ENCODE results near the gene SLC9A9. TPM values are rescaled to one million over a fixed set of nuclear protein-coding genes. Genes with fewer than 3 reads are reported as not detected.

SLC9A9 gene
- total and polyA plus RNA-seq, 9 of the 15 experiments (the other 6 are each of a cell fraction or from before 2014, with no cell fraction given), result 0.03 to 0.13 TPM; not detected in 7

GRCh38 chr3:143644370-143645089, 203.7 kb downstream of the SLC9A9 start (continued):
- TF ChIP-seq, protein P1, sequence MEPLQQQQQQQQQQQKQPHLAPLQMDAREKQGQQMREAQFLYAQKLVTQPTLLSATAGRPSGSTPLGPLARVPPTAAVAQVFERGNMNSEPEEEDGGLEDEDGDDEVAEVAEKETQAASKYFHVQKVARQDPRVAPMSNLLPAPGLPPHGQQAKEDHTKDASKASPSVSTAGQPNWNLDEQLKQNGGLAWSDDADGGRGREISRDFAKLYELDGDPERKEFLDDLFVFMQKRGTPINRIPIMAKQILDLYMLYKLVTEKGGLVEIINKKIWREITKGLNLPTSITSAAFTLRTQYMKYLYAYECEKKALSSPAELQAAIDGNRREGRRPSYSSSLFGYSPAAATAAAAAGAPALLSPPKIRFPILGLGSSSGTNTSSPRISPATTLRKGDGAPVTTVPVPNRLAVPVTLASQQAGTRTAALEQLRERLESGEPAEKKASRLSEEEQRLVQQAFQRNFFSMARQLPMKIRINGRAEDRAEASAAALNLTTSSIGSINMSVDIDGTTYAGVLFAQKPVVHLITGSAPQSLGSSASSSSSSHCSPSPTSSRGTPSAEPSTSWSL (CRISPR knock-in tag; IDR thresholded peaks at IDR 0.05; ENCODE audit: borderline replicate concordance), result no peak
- TF ChIP-seq EP300 (IDR thresholded peaks at IDR 0.05; ENCODE audit: low read length) (no peak), ZNF174 (CRISPR knock-in tag; IDR thresholded peaks at IDR 0.05) (no peak), E2F3 (CRISPR knock-in tag; IDR thresholded peaks at IDR 0.05) (no peak), SREBF1 (IDR thresholded peaks at IDR 0.05; ENCODE audit: borderline replicate concordance, low read depth, low read length) (no peak), ZFP30 (CRISPR knock-in tag; IDR thresholded peaks at IDR 0.05; ENCODE audit: borderline replicate concordance) (no peak), RBBP5 (IDR thresholded peaks at IDR 0.05; ENCODE audit: borderline replicate concordance, insufficient read depth, low read length, poor library complexity, severe bottlenecking) (no peak), CBX3 (IDR thresholded peaks at IDR 0.05; ENCODE audit: borderline replicate concordance in 1 of 2, low read length in 2 of 2) (no peak), FOXP4 (CRISPR knock-in tag; IDR thresholded peaks at IDR 0.05; ENCODE audit: borderline replicate concordance) (no peak), ARNT (IDR thresholded peaks at IDR 0.05) (no peak), TSC22D4 (tag; IDR thresholded peaks at IDR 0.05) (no peak), ZNF224 (CRISPR knock-in tag; IDR thresholded peaks at IDR 0.05) (no peak), POLR2AphosphoS2 (IDR thresholded peaks at IDR 0.05; ENCODE audit: low read length) (no peak), ETV6 (IDR thresholded peaks at IDR 0.05; ENCODE audit: borderline replicate concordance in 1 of 2, low read depth in 2 of 2, low read length in 1 of 2) (no peak), ETV6 (CRISPR knock-in tag; IDR thresholded peaks at IDR 0.05; ENCODE audit: borderline replicate concordance) (no peak), GATAD2B (IDR thresholded peaks at IDR 0.05; ENCODE audit: borderline replicate concordance) (no peak), USF2 (CRISPR knock-in tag; IDR thresholded peaks at IDR 0.05) (no peak), HDAC6 (IDR thresholded peaks at IDR 0.05; ENCODE audit: low read depth, low read length) (no peak)
- TF ChIP-seq, protein P2, sequence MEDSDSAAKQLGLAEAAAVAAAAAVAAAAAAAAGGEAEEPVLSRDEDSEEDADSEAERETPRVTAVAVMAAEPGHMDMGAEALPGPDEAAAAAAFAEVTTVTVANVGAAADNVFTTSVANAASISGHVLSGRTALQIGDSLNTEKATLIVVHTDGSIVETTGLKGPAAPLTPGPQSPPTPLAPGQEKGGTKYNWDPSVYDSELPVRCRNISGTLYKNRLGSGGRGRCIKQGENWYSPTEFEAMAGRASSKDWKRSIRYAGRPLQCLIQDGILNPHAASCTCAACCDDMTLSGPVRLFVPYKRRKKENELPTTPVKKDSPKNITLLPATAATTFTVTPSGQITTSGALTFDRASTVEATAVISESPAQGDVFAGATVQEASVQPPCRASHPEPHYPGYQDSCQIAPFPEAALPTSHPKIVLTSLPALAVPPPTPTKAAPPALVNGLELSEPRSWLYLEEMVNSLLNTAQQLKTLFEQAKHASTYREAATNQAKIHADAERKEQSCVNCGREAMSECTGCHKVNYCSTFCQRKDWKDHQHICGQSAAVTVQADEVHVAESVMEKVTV (CRISPR knock-in tag; IDR thresholded peaks at IDR 0.05), result peak; percentile 35; the same call in 1 of the 2 replicates
- TF ChIP-seq, protein P3, sequence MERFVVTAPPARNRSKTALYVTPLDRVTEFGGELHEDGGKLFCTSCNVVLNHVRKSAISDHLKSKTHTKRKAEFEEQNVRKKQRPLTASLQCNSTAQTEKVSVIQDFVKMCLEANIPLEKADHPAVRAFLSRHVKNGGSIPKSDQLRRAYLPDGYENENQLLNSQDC (CRISPR knock-in tag; IDR thresholded peaks at IDR 0.05), result no peak
